Stromal cell of bone marrow (primary cell): ENCODE results near the gene TFAP2A.

Source experiments
- DNase-seq: peaks from one replicate; pipeline ENCODE4 v3.0.0-alpha.2; 2012; ENCODE audit warnings: low read depth

Gene TFAP2A

DNA sequence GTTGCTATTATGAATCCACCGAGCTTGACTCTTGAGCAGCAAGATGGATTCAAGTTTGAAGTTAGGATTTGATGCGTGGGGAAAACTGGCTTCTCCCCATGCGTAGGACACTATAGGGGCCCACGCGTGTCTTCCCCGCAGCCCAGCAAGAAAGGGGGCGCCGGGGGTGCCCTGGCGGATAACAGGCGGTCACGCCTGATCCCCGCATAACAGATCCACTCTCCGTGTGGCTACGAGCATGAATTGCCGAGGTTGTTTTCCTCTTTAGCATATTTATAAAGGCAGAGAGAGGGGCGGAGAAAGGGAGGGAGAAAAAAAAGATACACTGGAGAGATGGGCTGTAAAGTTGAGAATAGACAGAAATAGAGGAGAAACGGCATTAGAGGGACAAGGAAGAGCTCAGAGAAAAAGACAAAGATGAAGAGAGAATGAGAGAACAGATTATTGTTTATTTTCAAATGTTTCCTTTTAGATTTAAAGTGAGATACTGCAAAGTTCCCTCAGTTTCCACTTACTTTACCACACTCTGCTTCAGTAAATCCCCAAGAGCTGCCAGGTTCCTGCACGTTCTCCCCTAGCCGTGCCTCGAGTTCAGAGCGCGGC, 32.0 kb downstream of the TFAP2A start:
- DNase-seq, result no peak

DNA sequence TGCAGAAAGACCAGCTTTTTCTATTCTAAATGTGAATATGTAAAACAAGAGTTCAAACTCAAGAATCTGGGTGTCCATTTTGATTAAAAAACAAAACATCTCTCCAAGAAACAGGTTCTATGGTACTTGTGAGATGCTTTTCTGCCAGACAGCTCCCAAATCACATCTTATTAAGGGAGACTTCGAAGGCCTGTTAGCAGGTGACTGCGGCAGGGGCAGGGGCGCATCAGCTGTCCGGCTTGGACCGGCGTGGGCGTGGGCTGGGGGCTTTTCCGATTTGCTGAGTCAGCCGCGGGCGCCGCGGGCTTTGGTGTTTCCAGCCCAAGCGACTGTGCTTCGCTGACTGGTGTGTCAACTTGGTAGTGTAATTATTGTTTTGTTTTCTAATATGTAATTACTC, 32.6 kb downstream of the TFAP2A start:
- DNase-seq, result no peak

DNA sequence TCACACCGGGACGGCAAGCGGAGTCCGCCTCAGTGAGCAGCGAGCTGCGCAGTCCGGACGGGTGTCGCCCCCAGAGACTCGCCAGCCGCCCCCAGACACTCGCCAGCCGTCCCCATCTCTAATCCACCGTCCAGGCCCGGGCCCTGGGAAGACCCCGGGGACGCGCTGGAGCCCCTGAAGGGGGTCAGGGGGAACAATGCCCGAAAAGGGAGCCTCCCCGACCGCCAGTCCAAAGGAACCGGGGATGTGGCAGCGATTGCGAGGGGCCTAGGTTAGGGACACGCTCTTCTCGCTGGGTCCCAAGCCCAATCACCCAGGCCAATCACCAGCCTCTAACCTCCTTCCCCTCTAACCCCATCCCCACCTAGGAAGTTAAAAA, 33.1 kb downstream of the TFAP2A start:
- no peak for DNase-seq

DNA sequence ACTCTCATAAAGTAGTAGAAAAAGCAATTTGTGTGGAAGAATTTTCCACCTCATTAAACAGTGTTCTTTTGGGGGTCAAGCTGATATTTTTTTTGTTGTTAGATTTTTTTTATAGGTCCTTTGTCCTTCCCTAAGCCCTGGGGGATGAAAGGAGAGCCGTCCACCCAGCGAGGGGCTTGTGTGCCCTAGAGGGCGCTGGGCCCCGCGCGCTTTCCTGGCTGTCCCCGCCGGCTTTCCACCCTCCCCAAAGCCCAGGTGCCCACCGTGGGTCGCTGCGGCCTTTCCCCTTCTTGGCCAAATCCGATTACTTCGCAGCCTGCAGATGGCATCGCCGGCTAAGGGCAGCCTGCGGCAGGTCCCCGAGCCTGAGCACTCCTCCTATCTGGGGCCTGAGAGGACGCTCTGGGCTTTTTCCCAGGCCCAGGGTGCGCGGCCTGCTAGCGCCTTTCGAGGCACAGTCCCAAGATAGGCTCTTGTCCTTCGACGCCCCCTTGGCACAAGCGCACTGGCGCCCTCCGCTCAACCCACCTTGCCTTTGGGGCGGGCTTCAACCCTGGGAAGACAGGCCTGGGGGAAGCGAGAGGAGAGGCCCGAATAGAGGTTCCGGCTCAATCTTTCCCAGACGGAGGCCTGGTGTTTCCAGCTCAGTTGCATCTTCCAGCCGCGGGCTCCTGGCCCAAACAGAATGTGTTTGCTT, 33.6 kb downstream of the TFAP2A start:
- no peak for DNase-seq

DNA sequence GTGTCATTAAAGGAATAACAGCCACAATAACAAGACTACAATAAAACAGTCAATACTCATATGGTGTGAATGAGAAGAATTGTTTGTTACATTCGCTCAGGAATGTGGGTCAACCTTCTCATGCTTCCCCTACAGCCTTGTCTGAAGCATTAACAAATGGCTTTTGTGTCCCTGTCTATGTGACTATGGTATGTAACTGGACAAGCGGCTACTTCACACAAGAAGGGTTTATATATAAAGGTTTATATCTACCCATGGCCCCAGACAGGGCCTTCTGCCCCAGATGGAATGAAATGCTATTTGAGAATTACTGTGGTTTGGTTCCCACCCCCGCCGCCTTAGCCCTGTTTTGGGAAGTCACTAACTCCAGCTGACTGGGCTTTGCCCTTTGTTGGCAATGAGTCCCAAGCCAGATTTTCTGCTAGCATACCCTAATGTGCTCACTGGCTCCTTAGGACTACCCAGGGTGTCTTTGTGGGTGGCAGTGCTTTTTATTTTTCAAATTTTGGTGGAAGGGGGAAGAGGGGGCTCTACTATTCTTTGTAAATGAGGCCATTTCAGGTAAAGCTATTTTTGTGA, 39.4 kb downstream of the TFAP2A start:
- no peak for DNase-seq

DNA sequence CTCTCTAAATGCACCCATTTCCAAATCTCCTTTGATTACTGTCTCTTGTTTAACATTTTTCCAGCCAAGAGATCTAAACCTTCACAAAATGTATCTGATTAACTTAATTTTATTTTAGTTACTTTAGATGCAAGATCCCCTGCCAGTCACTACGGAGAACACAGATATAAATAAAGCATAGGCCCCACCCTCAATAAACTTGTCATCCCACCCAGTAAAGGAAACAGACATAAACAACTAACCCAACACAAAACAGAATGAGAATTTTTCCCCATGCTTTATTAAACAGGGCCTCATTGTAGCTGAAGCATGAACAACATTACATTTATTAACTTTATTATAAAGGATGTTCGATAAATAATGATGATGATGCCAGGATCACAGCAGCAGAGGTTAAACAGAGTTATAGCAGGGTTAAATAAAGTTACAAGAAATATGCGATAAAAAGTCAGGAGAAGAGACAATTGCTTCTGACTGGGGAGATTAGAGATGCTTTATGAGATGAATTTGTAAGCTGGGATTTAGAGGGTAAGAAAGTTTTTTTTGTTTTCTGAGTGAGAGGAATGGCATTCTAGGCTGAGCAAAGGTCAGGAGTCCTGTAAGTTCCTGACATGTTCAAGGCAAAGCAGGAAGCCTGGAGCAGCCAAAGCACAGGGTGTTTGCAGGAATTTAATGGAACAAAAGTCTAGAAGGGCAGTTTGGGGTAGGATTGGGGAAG, 41.1 kb downstream of the TFAP2A start:
- DNase-seq, result no peak

DNA sequence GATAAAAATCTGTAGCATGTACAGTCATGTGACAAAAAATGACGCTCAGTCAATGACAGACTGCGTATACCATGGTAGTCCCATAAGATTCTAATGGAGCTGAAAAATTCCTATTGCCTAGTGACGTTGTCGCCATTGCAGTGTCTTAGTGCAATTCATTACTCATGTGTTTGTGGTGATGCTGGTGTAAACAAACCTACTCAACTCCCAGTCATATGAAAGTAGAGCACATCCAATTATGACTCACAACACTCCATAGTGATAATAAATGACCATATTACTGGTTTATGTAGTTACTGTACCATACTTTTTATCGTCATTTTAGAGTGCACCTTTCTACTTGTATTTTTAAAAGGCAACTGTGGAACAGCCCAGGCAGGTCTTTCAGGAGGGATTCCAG, 45.0 kb downstream of the TFAP2A start:
- no peak for DNase-seq

DNA sequence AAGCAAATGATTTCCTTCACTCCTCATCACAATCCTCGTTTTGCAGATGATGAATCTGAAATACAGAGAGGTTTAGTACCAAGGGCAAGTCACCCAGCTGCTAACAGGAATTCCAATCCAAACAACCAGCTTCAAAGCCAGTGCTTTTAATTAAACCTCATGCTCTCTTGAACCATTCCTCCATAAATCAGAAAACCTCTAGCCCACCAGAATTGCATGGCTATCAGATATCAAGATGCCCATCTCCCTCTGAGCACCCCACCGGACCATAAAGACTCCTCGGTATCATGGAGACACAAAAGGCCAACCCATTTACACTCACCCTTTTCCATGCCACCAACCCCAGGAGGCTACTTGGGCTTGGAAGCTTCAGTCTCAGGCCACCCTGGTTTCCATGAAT, 46.0 kb downstream of the TFAP2A start:
- no peak for DNase-seq

DNA sequence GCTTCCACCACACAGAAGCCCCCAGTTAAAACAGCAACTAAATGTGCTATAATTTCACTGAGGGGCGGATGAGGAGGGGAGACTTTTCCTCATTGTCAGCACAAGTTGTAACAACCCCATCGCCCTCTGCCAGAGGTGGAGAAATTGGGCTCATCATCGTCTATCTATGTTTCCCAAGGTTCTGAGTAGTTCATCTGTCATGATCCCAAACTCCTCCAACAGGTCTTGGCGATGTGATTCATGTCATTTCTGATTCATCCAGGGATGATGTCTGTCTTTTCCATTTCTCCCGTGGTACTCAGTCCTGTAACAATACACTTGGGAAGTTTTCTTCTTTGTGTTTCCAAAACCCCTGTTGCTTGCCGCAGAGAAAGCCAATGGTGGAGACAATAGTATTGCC, 51.0 kb downstream of the TFAP2A start:
- no peak for DNase-seq

DNA sequence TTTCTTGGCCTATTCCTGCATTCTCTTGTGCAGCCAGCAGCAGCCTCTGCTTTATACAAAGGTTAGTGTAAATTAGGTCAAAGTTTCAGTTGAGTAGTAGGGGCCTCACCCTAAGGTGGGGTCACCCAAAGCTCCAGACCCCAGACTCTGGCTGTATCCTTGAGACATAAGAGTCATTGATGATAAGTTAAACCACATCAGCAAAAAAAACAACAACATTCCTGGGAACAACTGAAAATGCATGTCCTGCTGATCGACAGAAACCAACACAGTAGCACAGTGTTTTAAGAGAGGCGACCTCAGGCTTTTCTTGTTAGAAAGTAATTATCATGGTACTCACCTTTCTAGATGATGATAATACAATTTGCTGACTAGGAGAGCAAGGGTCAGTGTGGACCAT, 52.6 kb downstream of the TFAP2A start:
- no peak for DNase-seq

DNA sequence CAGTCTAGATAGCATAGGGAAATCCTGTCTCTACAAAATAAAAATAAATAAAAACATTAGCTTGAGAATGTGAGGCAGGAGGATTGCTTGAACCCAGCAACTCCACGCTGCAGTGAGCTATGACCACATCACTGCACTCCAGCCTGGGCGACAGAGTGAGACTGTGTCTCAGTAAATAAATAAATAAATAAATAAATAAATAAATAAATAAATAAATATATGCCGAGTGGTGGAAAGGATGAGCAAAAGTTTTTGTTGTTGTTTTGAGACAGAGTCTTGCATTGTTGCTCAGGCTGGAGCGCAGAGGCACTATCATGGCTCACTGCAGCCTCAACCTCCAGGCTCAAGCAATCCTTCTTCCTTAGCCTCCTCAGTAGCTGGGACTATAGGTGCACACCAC, 53.4 kb downstream of the TFAP2A start:
- DNase-seq, result no peak

DNA sequence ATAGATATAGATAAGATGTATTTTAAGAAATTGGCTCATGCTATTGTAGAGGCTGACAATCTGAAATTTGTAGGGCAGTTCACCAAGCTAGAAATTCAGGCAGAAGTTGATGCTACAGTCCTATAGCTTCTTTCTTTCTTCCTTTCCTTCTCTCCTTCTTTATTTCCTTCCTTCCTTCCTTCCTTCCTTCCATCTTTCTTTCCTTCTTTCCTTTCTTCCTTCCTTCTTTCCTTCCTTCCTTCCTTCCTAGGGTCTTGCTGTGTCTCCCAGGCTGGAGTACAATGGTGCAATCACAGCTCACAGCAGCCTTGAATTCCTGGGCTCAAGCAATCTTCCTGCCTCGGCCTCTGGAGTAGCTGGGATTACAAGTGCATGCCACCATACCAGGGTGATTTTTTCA, 55.3 kb downstream of the TFAP2A start:
- no peak for DNase-seq

DNA sequence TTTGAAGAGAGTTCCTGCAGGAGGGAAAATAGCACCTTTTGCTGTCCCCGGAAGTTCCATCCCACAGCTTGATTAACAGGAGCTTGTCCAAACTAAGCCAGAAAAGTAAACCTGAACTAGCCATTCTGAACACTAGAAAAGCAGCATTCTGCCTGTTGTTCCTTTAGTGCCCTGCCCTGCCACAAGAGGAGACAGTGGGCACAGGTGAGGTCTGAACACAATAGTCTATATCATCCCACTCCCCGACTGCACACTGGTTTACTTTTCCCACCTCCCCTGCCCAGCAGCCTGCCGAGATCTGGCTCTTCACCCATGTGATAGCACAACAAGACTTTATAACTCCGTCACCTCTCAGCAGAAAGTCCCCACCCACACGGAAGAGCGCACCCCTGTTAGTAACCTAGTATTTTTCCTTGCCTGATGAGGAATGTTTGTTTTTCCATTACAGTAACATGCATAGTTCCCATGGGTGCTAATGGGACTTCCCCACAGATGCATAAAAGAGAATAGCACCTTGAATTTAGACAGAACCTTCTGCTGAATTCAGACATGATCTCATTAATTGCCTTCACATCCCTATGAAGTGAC, 59.7 kb downstream of the TFAP2A start:
- DNase-seq, result no peak

DNA sequence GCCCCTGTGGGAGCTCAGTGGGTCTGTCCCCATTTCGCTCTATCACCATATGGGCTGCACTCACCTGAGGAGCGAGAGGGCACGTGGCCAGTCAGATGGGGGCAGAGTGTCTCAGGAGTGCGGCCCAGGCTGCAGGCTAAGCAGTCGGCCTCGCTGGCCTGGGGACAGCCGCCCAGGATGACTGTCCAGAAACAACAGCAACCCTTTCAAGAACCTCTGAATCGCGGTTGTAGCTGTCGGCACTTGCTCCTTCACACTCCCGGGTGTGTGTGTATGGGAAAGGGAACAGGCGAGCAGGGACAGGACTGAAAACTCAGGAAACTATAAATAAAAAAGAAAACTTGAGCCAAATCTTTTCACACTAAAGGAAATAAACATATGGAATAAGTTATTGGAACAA, 63.1 kb downstream of the TFAP2A start:
- DNase-seq, result no peak

DNA sequence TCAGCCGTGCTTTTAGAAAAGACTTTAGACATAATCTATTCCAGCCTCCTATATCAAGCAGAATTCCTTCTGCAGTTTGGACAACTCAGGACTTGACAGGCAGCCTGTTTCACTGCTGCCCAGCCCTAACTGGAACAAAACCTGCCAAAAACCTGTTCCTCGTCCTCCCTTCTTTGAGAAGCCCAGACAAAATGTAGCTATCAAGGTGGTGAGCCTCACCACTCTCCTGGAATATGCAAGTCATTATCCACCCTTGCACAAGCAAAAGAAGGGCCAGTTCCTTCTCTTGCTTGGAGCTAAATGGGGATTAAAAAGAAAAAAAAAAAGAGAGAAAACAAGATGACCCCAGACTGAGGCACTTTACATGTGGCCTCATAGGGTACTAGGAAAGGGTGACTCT, 64.2 kb downstream of the TFAP2A start:
- DNase-seq, result no peak

DNA sequence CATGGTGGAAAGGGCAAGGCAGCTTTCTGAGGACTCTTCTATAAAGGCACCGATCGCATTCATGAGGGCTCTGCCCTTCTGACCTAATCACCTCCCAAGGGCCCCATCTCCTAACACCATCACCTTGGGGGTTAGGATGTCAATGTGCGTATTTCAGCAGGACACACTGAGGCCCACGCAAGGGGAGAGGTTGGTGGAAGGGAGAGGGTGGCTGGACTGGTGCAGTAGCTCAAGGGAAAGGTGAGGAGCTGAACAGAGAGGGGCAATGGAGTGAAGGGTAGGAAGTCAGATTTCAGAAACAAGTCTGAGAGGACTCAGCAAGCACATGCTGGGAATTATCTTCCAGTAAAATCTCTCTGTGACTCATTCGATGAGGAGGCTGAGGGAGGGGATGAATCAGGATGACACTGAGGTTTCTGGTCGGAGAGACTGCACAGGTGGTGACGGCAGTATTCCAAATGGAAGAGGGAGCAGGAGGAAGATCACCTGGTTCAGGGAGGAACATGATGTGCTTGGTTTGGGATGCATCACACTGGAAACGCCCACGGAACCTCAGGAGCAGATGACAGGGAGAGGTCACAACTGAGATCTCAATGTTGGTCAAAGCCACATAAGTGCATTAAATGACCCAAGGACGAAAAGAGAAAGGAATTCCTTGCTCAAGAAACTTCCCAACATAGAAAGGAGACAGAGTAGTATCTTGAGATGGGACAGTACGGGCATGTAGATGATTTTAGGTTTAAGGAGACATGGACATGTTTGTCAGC, 67.1 kb downstream of the TFAP2A start:
- no peak for DNase-seq
